Measurements from ENCODE around the gene LARP1B. TPM values are rescaled to one million over a fixed set of nuclear protein-coding genes. Genes with fewer than 3 reads are reported as not detected.
"Not testable (repeated sequence)": the region's sequence is repeated elsewhere in the genome, so short reads cannot be mapped to it uniquely, and the experiment has no call there.

Gene LARP1B
- total RNA-seq, 3 donors from 2014 or later: 21.8 to 31.1 (median 29.0) TPM

- no peaks in the 10 kb centered on the region for H3K27me3 ChIP-seq
- H3K4me3 ChIP-seq: no peak overlapping the region
- intact Hi-C loops (cut with DNase I; ENCODE audit: low total_unique reads): no loop called here
- H3K27ac ChIP-seq: no peak overlapping the region
- no peak for DNase-seq (ENCODE audit: low spot score in 2 of 2)
- TF ChIP-seq, protein P1, sequence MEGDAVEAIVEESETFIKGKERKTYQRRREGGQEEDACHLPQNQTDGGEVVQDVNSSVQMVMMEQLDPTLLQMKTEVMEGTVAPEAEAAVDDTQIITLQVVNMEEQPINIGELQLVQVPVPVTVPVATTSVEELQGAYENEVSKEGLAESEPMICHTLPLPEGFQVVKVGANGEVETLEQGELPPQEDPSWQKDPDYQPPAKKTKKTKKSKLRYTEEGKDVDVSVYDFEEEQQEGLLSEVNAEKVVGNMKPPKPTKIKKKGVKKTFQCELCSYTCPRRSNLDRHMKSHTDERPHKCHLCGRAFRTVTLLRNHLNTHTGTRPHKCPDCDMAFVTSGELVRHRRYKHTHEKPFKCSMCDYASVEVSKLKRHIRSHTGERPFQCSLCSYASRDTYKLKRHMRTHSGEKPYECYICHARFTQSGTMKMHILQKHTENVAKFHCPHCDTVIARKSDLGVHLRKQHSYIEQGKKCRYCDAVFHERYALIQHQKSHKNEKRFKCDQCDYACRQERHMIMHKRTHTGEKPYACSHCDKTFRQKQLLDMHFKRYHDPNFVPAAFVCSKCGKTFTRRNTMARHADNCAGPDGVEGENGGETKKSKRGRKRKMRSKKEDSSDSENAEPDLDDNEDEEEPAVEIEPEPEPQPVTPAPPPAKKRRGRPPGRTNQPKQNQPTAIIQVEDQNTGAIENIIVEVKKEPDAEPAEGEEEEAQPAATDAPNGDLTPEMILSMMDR (IDR thresholded peaks at IDR 0.05): no peak
- no peak for TF ChIP-seq POLR2A (IDR thresholded peaks at IDR 0.05)
- TF ChIP-seq POLR2AphosphoS5 (IDR thresholded peaks at IDR 0.05): no peak
- no peaks in the 10 kb centered on the region for H3K36me3 ChIP-seq
- H3K4me1 ChIP-seq: no peaks in the 10 kb centered on the region
- H3K9me3 ChIP-seq: no peaks in the 10 kb centered on the region
Observed at GRCh38 chr4:128155231-128155855, 94.2 kb downstream of the LARP1B start.

- DNase-seq (ENCODE audit: low spot score in 2 of 2): no peak
- no peak for TF ChIP-seq POLR2A (IDR thresholded peaks at IDR 0.05)
- TF ChIP-seq, protein P1 (IDR thresholded peaks at IDR 0.05): no peak
- H3K36me3 ChIP-seq: no peaks in the 10 kb centered on the region
- no peak overlapping the region for H3K4me3 ChIP-seq
- intact Hi-C loops (cut with DNase I; ENCODE audit: low total_unique reads): no loop called here
- H3K27ac ChIP-seq: no peak overlapping the region
- H3K27me3 ChIP-seq: no peaks in the 10 kb centered on the region
- H3K9me3 ChIP-seq: no peaks in the 10 kb centered on the region
- no peaks in the 10 kb centered on the region for H3K4me1 ChIP-seq
Observed at GRCh38 chr4:128155874-128156456, 94.9 kb downstream of the LARP1B start.

DNA sequence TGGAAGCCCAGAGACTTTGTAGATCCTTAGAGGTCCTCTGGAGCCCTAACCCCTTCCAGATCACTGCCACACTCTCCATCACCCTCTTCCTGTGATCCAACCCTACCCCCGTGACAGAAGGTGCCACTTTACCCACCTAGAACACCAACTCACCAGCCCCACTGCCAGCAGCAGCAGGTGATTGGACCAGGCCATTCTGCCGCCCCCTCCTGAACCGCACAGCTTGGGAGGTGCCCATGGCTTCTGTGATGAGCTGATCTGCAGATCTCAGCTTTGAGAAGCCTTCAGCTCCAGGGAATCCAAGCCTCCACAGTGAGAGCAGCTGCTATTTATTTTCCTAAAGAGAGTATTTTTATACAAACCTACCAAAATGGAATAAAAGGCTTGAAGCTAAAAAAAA lies 95.4 kb downstream of the LARP1B start:
- intact Hi-C loops (cut with DNase I; ENCODE audit: low total_unique reads): not testable (repeated sequence)

DNA sequence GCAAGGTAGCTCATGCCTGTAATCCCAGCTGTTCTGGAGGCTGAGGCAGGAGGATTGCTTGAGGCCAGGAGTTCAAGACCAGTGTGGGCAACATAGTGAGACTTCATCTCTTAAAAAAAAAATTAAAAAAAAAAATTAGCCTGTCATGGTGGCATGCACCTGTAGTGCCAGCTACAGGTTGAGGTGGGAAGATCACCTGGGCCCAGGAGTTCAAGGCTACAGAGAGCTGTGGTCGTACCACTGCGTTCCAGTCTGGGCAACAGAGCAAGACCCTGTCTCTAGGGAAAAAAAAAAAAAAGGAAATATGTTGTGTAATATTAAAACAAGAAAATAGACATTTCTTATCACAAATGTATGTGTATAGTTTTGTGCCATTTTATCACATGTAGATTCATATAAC lies 97.8 kb downstream of the LARP1B start:
- no peak for DNase-seq (ENCODE audit: low spot score in 2 of 2)
- no peaks in the 10 kb centered on the region for H3K9me3 ChIP-seq
- H3K27ac ChIP-seq: no peak overlapping the region
- H3K36me3 ChIP-seq: no peaks in the 10 kb centered on the region
- TF ChIP-seq, protein P1 (IDR thresholded peaks at IDR 0.05): no peak
- intact Hi-C loops (cut with DNase I; ENCODE audit: low total_unique reads): no loop called here
- no peaks in the 10 kb centered on the region for H3K27me3 ChIP-seq
- no peak overlapping the region for H3K4me3 ChIP-seq
- no peaks in the 10 kb centered on the region for H3K4me1 ChIP-seq

More for the DNA sequence above, 95.4 kb downstream of the LARP1B start:
- not testable (repeated sequence) for DNase-seq (ENCODE audit: low spot score in 2 of 2); H3K27ac ChIP-seq; H3K4me1 ChIP-seq; H3K27me3 ChIP-seq; H3K36me3 ChIP-seq; H3K9me3 ChIP-seq; H3K4me3 ChIP-seq

DNA sequence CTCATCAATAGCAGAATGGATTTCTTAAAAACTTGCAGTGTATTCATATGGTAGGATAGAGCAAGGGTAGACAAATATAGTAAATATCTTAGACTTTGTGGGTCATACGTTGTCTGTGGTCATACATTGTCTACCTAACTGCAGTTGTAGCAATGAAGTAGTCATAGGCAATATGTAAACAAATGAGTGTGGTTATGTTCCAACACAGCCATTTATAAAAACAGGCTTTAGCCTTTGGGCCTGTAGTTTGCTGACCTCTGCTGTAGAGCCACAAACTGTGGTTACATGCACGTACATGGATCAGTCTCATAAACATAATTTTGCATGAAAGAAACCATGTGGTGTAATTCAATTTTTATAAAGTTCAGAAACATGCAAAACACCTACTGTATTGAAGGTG lies 98.9 kb downstream of the LARP1B start:
- H3K27me3 ChIP-seq: no peaks in the 10 kb centered on the region
- H3K9me3 ChIP-seq: no peaks in the 10 kb centered on the region
- no peaks in the 10 kb centered on the region for H3K4me1 ChIP-seq
- DNase-seq (ENCODE audit: low spot score in 2 of 2): no peak
- intact Hi-C loops (cut with DNase I; ENCODE audit: low total_unique reads): no loop called here
- no peak overlapping the region for H3K4me3 ChIP-seq
- H3K36me3 ChIP-seq: no peaks in the 10 kb centered on the region
- TF ChIP-seq, protein P1 (IDR thresholded peaks at IDR 0.05): no peak
- TF ChIP-seq POLR2A (IDR thresholded peaks at IDR 0.05) (no peak), POLR2AphosphoS5 (IDR thresholded peaks at IDR 0.05) (no peak)
- no peak overlapping the region for H3K27ac ChIP-seq
